HepG2 (cell line): Measurements from ENCODE around the gene SYNC. TPM values are rescaled to one million over a fixed set of nuclear protein-coding genes. Genes with fewer than 3 reads are reported as not detected.
A peak's percentile ranks its signal among the peaks of the same experiment; 100 is the strongest.

Experiments
- ATAC-seq: fragments of 200-7000 bp; cut with Tn5 transposase; 3 replicates; pipeline ENCODE4 v1.9.1; 2020; ENCODE audit warnings: mild to moderate bottlenecking, moderate library complexity
- BruUV-seq: library from RNA; stranded (reverse); fragments of 400-500 nt; replicated peaks from 2 replicates; lab custom pipeline; 2021; lab: Mats Ljungman, UMichigan
- CTCF ChIA-PET: fragments of 300-600 bp; formaldehyde crosslinking; extraction: SDS; loops from one replicate; lab custom pipeline; 2021; ENCODE audit warnings: low total read pairs, inconsistent platforms, low intra/inter-chr PET ratio; lab: Yijun Ruan, JAX
- POLR2A ChIA-PET: fragments of 350-600 bp; sonication (Branson Sonifier 250); formaldehyde crosslinking; loops from one replicate; lab custom pipeline; 2020; ENCODE audit warnings: antibody characterized with exemption, inconsistent platforms; lab: Yijun Ruan, JAX
- DNase-seq: peaks from one replicate; pipeline ENCODE4 v3.0.0-alpha.2; 2015; ENCODE audit warnings: low spot score
- FAIRE-seq: peaks from 3 replicates; lab custom pipeline; 2011; peaks lifted over from hg19 to GRCh38; lab: Jason Lieb, UNC
- H2AFZ ChIP-seq: one replicate; pipeline ENCODE4 v1.6.1; 2011; ENCODE audit warnings: low read length, inconsistent platforms
- H3K27ac ChIP-seq: fragments of 300-600 bp; 3 replicates; pipeline ENCODE4 v1.8.0; 2011; ENCODE audit warnings: mixed run types, mild to moderate bottlenecking, mixed read lengths, low read length, inconsistent platforms; ENCODE audit not compliant: insufficient read depth; ENCODE audit errors: extremely low read length
- H3K27me3 ChIP-seq, 2 experiments: fragments of 200-600 bp in 1 of 2; 2 replicates in 1 of 2; 3 replicates in 1 of 2; pipeline versions ENCODE4 v1.6.0 to v1.8.0; 2011; ENCODE audit warnings: low read length in 2 of 2, mild to moderate bottlenecking in 2 of 2, moderate library complexity in 2 of 2, inconsistent platforms in 1 of 2; ENCODE audit not compliant: insufficient read depth in 2 of 2, control insufficient read depth in 1 of 2
- H3K36me3 ChIP-seq, 2 experiments: fragments of 200-600 bp in 1 of 2; replicated peaks in 1 of 2; 2 replicates in 1 of 2; 3 replicates in 1 of 2; pipeline versions ENCODE4 v1.5.1 to v1.8.0; 2011; ENCODE audit warnings: low read length in 2 of 2, inconsistent platforms in 1 of 2; ENCODE audit not compliant: insufficient read depth in 2 of 2, control insufficient read depth in 1 of 2
- H3K4me1 ChIP-seq: 2 replicates; pipeline ENCODE4 v1.5.1; 2012; ENCODE audit warnings: low read length, inconsistent platforms; ENCODE audit not compliant: insufficient read depth
- H3K4me2 ChIP-seq: 2 replicates; pipeline ENCODE4 v1.6.0; 2011; ENCODE audit warnings: low read depth, low read length, inconsistent platforms
- H3K4me3 ChIP-seq, 3 experiments: fragments of 200-600 bp in 1 of 3; sonication (generic), shearing (Covaris generic) in 1 of 3; replicated peaks in 1 of 3; 2 replicates each; pipeline ENCODE4 v1.5.1; 2011 to 2016; ENCODE audit warnings: low read length in 3 of 3, inconsistent platforms in 2 of 3, low read depth in 2 of 3, mild to moderate bottlenecking in 2 of 3, control low read depth in 1 of 3, mixed read lengths in 1 of 3; ENCODE audit not compliant: insufficient read depth in 1 of 3
- H3K79me2 ChIP-seq: one replicate; pipeline ENCODE4 v1.6.1; 2011; ENCODE audit warnings: low read length, inconsistent platforms; ENCODE audit not compliant: insufficient read depth
- H3K9ac ChIP-seq: 2 replicates; pipeline ENCODE4 v1.6.0; 2011; ENCODE audit warnings: mild to moderate bottlenecking, low read depth, low read length, inconsistent platforms; ENCODE audit not compliant: insufficient read depth
- H3K9me3 ChIP-seq: 2 replicates; pipeline ENCODE4 v1.5.1; 2012; ENCODE audit warnings: mild to moderate bottlenecking, low read length
- H4K20me1 ChIP-seq: 2 replicates; pipeline ENCODE4 v1.6.0; 2011; ENCODE audit warnings: inconsistent platforms, mild to moderate bottlenecking, low read length, moderate library complexity; ENCODE audit not compliant: insufficient read depth
- BORCS8-MEF2B ChIP-seq: sonication (generic); formaldehyde crosslinking; IDR thresholded peaks from 2 replicates; pipeline ENCODE4 v1.8.0; 2022; ENCODE audit warnings: mild to moderate bottlenecking, missing genetic modification reagents
- ELF1 ChIP-seq: sonication (generic); formaldehyde crosslinking; IDR thresholded peaks from 2 replicates; pipeline ENCODE4 v1.4.0; 2020; ENCODE audit warnings: missing genetic modification reagents
- FOXM1 ChIP-seq: sonication (generic); formaldehyde crosslinking; IDR thresholded peaks from 2 replicates; pipeline ENCODE4 v1.5.0; 2020; ENCODE audit warnings: missing genetic modification reagents
- KDM5A ChIP-seq: fragments of 200-600 bp; sonication (generic); IDR thresholded peaks from 2 replicates; pipeline ENCODE4 v1.7.0; 2018; ENCODE audit warnings: antibody characterized with exemption, mild to moderate bottlenecking, low read length, borderline replicate concordance
- KDM5B ChIP-seq: sonication (generic); formaldehyde crosslinking; IDR thresholded peaks from 2 replicates; pipeline ENCODE4 v1.4.0; 2020; ENCODE audit warnings: missing genetic modification reagents, mild to moderate bottlenecking, borderline replicate concordance
- NCOA5 ChIP-seq: sonication (generic); formaldehyde crosslinking; IDR thresholded peaks from 2 replicates; pipeline ENCODE4 v1.4.0; 2020; ENCODE audit warnings: missing genetic modification reagents
- NR1H2 ChIP-seq: sonication (generic); formaldehyde crosslinking; IDR thresholded peaks from 2 replicates; pipeline ENCODE4 v1.8.1; 2022; ENCODE audit warnings: low read depth, missing genetic modification reagents, borderline replicate concordance
- NR2C2 ChIP-seq: sonication (generic); formaldehyde crosslinking; IDR thresholded peaks from 2 replicates; pipeline ENCODE4 v1.4.0; 2020; ENCODE audit warnings: missing genetic modification reagents, mild to moderate bottlenecking, moderate library complexity, borderline replicate concordance
- RFX3 ChIP-seq: IDR thresholded peaks from 2 replicates; pipeline ENCODE4 v1.6.1; 2016; ENCODE audit warnings: missing biosample characterization, missing genetic modification reagents
- SRSF1 ChIP-seq: fragments of 200-400 bp; formaldehyde crosslinking; optimal IDR thresholded peaks from 2 replicates; pipeline ENCODE3; 2017; ENCODE audit warnings: mild to moderate bottlenecking, low read depth, low read length, moderate library complexity
- TEAD3 ChIP-seq: optimal IDR thresholded peaks from 2 replicates; pipeline ENCODE3; 2016; ENCODE audit warnings: borderline replicate concordance
- ZBTB8A ChIP-seq: sonication (generic); formaldehyde crosslinking; IDR thresholded peaks from 2 replicates; pipeline ENCODE4 v1.4.0; 2020; ENCODE audit warnings: mild to moderate bottlenecking, low read depth, missing genetic modification reagents, borderline replicate concordance
- ZMYM4 ChIP-seq: sonication (generic); formaldehyde crosslinking; IDR thresholded peaks from 2 replicates; pipeline ENCODE4 v1.8.1; 2023; ENCODE audit warnings: mild to moderate bottlenecking, missing genetic modification reagents
- ZNF180 ChIP-seq: sonication (generic); formaldehyde crosslinking; IDR thresholded peaks from 2 replicates; pipeline ENCODE4 v1.4.0; 2020; ENCODE audit warnings: low read depth, missing genetic modification reagents, borderline replicate concordance
- ZSCAN22 ChIP-seq: sonication (generic); formaldehyde crosslinking; IDR thresholded peaks from 2 replicates; pipeline ENCODE4 v1.4.0; 2020; ENCODE audit warnings: mild to moderate bottlenecking, missing genetic modification reagents
- WGBS: methylation state at CpG from one replicate; pipeline ENCODE4 v1.1.6; 2017; ENCODE audit warnings: low lambda C conversion rate; 5-methylcytosine and 5-hydroxymethylcytosine counted together
- in situ Hi-C: cut with HindIII; loops from 2 replicates; pipeline ENCODE4 v1.10.0; 2017; ENCODE audit warnings: low pct_unique_long_range_greater_than_20kb; ENCODE audit not compliant: extremely low pct_ligation_motif_present
- intact Hi-C: fragments of 100-400 bp; cut with micrococcal nuclease; formaldehyde crosslinking; loops from one replicate; pipeline ENCODE4 v1.10.0; 2022; ENCODE audit not compliant: unreplicated experiment
- polyA plus RNA-seq, 8 experiments: library from polyadenylated mRNA; depleted of rRNA in 3 of 8; stranded (reverse) in 7 of 8; unstranded in 1 of 8; fragments of >200 nt; fragmentation: Illumina TruSeq in 4 of 8; extraction: Trizol in 4 of 8; gene quantifications; 2 replicates each; pipeline versions ENCODE4 v1.2.1 to v1.2.3, GENCODE V29; 2011 to 2016; ENCODE audit warnings: low read depth in 4 of 8, missing spikeins in 1 of 8, mixed read lengths in 1 of 8; ENCODE audit not compliant: insufficient read depth in 1 of 8
- total RNA-seq, 5 experiments: library from RNA; depleted of rRNA; stranded (reverse); fragments of >200 nt; fragmentation: Illumina TruSeq; extraction: Trizol; gene quantifications; 2 replicates each; pipeline ENCODE4 v1.2.3, GENCODE V29; 2016; ENCODE audit warnings: low read depth in 1 of 5
- TF ChIP-seq, protein P1 (sequence below): sonication (generic); formaldehyde crosslinking; IDR thresholded peaks from 2 replicates; pipeline ENCODE4 v1.4.0; 2020; ENCODE audit warnings: missing genetic modification reagents
- TF ChIP-seq, protein P2 (sequence below): sonication (generic); formaldehyde crosslinking; IDR thresholded peaks from 2 replicates; pipeline ENCODE4 v1.8.0; 2023; ENCODE audit warnings: mild to moderate bottlenecking, missing genetic modification reagents
- TF ChIP-seq, protein P3 (sequence below): sonication (generic); formaldehyde crosslinking; IDR thresholded peaks from 2 replicates; pipeline ENCODE4 v1.9.0; 2021; ENCODE audit warnings: missing genetic modification reagents, mild to moderate bottlenecking, borderline replicate concordance
- TF ChIP-seq, protein P4 (sequence below): sonication (generic); formaldehyde crosslinking; IDR thresholded peaks from 2 replicates; pipeline ENCODE4 v1.5.0; 2020; ENCODE audit warnings: missing genetic modification reagents

Gene SYNC
- total and polyA plus RNA-seq, 2 of the 13 experiments (the other 11 are each of a cell fraction or from before 2014, with no cell fraction given), result 2.4 to 5.4 TPM

DNA sequence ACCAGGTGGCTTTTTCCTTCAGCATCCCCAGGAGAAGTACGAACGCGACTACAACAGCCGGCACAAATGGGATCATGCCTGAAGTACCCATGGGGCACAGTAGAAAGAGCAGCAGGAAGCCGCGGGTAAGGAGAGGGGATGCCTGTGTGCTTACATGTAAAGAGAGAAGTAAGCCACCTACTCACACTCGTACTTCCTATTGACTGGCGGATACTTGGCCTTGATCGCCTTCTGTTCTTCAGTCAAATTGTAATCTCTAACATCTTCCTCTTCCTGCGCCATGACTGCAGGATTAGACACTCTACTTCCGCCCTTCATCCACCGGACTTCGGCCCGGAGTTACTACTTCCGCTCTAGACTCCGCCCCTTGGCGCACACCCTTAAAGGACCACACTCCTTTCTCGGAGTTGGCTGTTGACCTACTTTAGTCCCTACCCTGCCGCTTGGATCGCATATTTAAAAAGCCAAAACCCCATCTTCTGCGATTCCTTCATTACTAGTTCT lies 52.3 kb downstream of the SYNC start, which contains the start of gene ZBTB8OS:
TSS of gene ZBTB8OS (minus strand) at position 303 of the 504 bp plus-strand sequence. CDS start at position 282, 21 bp downstream.
- intact Hi-C loops, result loop anchor here (1.0 to 2.0 kb wide), 2 partner anchors 45 to 130 kb away; no protein-coding TSS in a partner anchor
- peak within 1 kb of the TSS; percentile 100 for H3K27ac ChIP-seq
- H3K4me3 ChIP-seq, result peak within 1 kb of the TSS; percentile 76 to 98 (median 91)
- peak; percentile 92 for DNase-seq
- H2AFZ ChIP-seq, result peak within 1 kb of the TSS; percentile 96
- no TSS peak for BruUV-seq
- peak; percentile 89 for ATAC-seq
- peak within 1 kb of the TSS; percentile 99 for H3K9ac ChIP-seq
- H3K4me1 ChIP-seq, result peaks cover 59% of the 10 kb centered on the region
- CTCF ChIA-PET, result no interaction called here
- peaks cover 11% of the 10 kb centered on the region for H4K20me1 ChIP-seq
- H3K4me2 ChIP-seq, result peak within 1 kb of the TSS; percentile 98
- H3K36me3 ChIP-seq, result peaks cover 7 to 32% of the 10 kb centered on the region in 2 experiments
- in situ Hi-C loops, result no loop called here
- WGBS, result under 1% methylated on average over 21 of the region's 21 CpGs
- H3K9me3 ChIP-seq, result no peaks in the 10 kb centered on the region
- H3K27me3 ChIP-seq, result no peaks in the 10 kb centered on the region; a peak in 1 of 5 replicates
- POLR2A ChIA-PET, result interaction anchor here (0.7 to 2.9 kb wide), 22 partner anchors 10 to 477 kb away, joined by 3 to 31 read pairs (median 4); partner anchors contain the start of genes BSDC1, S100PBP, SYNC and YARS1
- peak; percentile 90 for FAIRE-seq
- peaks cover 74% of the 10 kb centered on the region for H3K79me2 ChIP-seq
- TF ChIP-seq ZMYM4, result 0 out of 2 replicates have a peak, but pooled peaks have one; percentile 3
- peak; percentile 94 for TF ChIP-seq ELF1 (CRISPR knock-in tag)
- no peak for TF ChIP-seq NCOA5 (CRISPR knock-in tag)
- TF ChIP-seq, protein P1, sequence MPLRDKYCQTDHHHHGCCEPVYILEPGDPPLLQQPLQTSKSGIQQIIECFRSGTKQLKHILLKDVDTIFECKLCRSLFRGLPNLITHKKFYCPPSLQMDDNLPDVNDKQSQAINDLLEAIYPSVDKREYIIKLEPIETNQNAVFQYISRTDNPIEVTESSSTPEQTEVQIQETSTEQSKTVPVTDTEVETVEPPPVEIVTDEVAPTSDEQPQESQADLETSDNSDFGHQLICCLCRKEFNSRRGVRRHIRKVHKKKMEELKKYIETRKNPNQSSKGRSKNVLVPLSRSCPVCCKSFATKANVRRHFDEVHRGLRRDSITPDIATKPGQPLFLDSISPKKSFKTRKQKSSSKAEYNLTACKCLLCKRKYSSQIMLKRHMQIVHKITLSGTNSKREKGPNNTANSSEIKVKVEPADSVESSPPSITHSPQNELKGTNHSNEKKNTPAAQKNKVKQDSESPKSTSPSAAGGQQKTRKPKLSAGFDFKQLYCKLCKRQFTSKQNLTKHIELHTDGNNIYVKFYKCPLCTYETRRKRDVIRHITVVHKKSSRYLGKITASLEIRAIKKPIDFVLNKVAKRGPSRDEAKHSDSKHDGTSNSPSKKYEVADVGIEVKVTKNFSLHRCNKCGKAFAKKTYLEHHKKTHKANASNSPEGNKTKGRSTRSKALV (CRISPR knock-in tag), result 0 out of 2 replicates have a peak, but pooled peaks have one; percentile 11
- TF ChIP-seq TEAD3 (CRISPR knock-in tag), result peak; percentile 45
- no peak for TF ChIP-seq FOXM1 (CRISPR knock-in tag)
- no peak for TF ChIP-seq ZSCAN22
- TF ChIP-seq BORCS8-MEF2B (CRISPR knock-in tag), result no peak; the same call in 1 of the 2 replicates
- TF ChIP-seq, protein P2, sequence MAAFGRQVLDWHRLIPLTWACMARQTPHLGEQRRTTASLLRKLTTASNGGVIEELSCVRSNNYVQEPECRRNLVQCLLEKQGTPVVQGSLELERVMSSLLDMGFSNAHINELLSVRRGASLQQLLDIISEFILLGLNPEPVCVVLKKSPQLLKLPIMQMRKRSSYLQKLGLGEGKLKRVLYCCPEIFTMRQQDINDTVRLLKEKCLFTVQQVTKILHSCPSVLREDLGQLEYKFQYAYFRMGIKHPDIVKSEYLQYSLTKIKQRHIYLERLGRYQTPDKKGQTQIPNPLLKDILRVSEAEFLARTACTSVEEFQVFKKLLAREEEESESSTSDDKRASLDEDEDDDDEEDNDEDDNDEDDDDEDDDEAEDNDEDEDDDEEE (CRISPR knock-in tag), result no peak
- TF ChIP-seq NR2C2 (CRISPR knock-in tag), result peak; percentile 58; the same call in 1 of the 2 replicates
- no peak for TF ChIP-seq ZNF180
- no peak for TF ChIP-seq KDM5B (CRISPR knock-in tag)
- TF ChIP-seq NR1H2 (CRISPR knock-in tag), result peak; percentile 48; the same call in 1 of the 2 replicates
- peak; percentile 83 for TF ChIP-seq KDM5A
- no peak for TF ChIP-seq RFX3 (CRISPR knock-in tag)
- TF ChIP-seq, protein P3, sequence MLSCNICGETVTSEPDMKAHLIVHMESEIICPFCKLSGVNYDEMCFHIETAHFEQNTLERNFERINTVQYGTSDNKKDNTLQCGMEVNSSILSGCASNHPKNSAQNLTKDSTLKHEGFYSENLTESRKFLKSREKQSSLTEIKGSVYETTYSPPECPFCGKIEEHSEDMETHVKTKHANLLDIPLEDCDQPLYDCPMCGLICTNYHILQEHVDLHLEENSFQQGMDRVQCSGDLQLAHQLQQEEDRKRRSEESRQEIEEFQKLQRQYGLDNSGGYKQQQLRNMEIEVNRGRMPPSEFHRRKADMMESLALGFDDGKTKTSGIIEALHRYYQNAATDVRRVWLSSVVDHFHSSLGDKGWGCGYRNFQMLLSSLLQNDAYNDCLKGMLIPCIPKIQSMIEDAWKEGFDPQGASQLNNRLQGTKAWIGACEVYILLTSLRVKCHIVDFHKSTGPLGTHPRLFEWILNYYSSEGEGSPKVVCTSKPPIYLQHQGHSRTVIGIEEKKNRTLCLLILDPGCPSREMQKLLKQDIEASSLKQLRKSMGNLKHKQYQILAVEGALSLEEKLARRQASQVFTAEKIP, result no peak
- no peak for TF ChIP-seq SRSF1
- TF ChIP-seq, protein P4, sequence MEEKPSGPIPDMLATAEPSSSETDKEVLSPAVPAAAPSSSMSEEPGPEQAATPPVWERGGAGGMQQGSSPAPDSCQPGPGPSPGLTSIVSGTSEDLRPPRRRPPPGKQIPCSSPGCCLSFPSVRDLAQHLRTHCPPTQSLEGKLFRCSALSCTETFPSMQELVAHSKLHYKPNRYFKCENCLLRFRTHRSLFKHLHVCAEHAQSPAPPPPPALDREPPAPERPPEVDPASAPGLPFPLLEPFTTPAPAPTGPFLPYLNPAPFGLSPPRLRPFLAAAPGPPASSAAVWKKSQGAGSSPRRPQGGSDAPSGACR, result no peak
- no peak for TF ChIP-seq ZBTB8A (CRISPR knock-in tag)
